HG03521 (cell line): ENCODE data around the gene SV2C.
"Not testable (repeated sequence)": the region's sequence is repeated elsewhere in the genome, so short reads cannot be mapped to it uniquely, and the experiment has no call there.

ENCODE experiments used
- ATAC-seq: cut with Tn5 transposase; IDR thresholded peaks from one replicate; pipeline ENCODE4 v1.9.1; 2021; ENCODE audit warnings: mild to moderate bottlenecking, moderate library complexity; ENCODE audit not compliant: unreplicated experiment

SV2C gene

DNA sequence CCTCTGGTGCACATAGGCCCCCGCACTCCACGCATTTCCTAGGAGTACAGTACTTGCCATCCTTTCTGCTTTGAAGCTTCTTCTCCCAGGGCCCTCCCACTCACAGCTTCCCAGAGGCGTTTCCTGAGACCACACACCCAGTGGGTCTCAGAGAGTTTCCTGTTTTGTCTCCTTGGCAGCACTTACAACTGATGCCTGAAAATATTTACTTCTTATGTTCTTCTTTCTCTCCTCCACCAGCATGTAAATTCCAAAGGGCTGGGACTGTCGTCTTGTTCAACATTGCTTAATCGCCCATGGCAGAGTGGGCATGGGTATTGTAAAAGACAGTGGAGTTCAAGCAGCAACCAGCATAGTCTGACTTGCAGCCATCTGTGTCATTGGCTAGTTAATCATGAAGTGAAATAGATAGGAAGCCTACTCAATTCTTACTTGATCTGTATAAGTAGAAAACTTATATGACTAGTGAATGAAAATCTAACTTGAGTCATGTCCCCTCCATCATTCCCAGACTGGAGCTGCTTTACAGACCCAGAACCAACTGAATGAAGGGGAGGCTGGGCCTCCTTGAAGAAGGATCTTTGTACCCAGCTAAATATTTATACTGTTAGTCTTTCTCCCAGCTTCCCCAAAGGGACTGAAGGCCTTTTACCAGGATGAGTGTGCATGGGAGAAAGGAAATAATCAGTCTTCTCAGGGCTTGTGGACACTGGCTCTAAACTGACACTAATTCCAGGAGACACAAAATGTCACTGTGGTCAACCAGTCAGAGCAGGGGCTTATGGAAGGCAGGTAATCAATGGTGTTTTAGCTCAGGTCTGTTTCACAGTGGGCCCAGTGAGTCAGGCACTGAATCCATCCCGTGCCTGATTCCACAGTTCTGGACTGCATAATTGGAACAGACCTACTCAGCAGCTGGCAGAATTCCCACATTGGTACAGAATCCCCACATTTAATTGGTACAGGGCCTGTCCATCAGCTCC is 116.4 kb downstream of the SV2C start:
- ATAC-seq, result no peak

DNA sequence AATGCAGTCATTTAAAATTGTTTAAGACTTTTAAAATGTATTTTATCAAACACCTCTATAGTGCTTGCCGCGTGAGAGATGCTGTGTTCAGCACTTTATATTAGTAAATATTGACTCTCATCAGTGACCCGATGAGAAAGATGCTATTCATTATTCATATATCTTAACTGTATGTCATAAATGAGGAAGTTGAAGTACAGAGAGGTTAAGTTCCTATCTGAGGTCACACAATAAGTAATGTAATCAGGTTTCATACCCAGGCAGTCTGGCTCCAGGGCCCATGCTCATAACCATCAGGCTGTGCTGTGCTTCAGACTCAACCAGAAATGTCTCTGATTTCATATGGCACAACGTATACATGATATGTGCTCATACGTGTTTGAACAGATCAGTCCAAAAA is 119.0 kb downstream of the SV2C start:
- ATAC-seq, result no peak

DNA sequence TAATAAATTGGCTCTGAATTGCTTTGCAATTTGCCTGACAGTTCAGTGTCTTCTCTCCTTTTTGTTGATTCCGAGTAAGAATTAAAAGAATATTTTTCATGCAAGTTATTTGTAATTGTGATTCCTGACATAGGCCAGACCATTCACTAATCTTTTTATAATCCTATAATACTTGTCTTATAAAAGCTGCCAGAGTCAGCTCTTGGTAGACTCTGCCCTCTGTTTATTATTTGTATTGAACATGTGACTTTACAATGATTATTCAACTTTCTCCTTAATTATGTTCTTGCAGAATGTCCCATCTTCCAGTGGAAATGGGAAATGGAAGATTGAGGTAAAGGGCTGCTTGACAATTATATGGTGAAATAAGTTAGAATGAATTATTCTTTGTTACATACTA is 121.0 kb downstream of the SV2C start:
- no peak for ATAC-seq

DNA sequence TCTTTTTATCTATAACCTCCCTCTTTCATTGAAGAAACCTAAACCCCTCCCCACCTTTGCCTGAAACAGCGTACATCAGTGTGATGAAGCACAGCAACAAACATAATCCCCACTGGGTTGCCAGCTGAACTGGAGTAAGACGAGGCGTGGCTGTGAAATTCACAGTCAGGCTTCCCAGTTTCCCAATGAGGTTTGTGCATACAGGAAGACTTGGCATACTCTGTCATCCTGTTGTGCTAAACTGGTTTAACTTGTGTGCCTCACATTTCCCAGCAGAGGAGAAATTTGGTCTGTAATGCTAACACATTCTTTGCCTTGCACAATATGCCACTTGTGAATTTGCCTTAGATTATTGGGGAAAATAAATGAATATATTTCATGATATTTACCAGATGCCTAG is 121.5 kb downstream of the SV2C start:
- no peak for ATAC-seq

DNA sequence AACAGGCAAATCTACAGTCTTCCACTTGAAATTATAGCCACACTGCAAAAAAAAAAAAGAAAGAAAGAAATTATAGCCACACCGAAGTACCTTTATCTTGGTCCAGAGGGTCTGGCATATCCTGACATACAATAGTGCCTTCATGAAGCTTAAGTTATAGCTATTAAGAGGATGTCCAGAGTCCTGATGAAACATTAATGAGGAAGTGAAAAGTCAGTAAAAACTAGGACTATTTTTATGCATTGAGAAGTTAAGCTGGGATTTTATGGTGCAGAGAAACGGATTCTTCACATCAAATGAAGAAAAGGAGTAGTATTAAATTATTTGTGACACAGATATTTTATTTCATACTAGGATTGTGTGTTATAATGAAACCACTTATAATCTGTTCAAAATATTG is 123.9 kb downstream of the SV2C start:
- ATAC-seq, result no peak

DNA sequence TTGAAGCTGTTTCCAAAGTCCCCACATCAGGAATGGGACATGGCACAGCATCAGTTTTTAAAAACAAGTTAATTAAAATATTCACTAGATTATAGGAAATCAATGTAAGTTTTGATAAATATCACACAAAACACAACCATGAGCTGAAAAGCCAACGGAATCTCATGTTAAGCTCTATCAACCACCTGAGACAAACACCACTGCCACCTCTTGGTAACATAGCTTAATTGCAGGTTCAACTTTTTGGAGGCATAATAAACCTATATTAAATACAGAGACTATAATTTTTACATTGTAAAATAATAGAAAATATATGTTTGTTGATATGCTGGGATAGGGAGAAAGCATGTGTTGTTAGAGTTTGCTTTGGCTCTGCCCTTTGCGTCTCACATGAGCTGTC is 126.1 kb downstream of the SV2C start:
- ATAC-seq, result no peak

DNA sequence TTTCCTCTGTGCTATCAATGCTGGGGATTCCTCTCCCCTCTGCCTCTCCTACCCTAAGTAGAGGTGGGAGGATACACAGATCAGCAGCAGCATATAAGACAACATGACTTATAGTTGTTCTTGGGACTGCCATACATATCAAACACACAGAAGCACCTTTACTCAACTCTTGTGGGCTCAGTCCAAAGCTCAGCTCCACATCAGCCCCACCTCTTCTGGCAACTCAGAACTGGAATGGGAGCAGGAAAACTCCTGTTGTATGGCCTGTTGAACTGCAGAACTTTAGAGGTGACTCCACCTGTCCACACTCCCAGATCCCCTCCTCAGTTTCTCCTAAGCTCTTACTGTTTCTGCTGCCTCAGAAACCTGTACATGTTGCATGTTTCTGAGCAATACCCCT is 127.8 kb downstream of the SV2C start:
- ATAC-seq, result no peak

DNA sequence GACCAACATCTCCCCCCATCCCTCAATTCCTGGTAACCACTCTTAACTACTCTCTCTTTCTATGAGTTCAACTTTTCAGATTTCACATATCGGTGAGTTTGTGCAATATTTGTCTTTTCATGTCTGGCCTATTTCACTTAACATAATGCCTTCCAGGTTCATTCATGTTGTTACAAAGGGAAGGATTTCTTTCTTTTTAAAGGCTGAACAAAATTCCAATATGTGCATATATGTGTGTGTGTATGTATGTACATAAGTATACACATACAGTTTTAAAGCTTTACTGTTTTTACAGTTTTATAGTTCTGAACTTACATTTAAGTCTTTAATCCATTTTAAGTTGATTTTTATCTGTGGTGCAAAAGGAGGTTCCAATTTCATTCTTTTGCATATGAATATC is 130.7 kb downstream of the SV2C start:
- no peak for ATAC-seq

DNA sequence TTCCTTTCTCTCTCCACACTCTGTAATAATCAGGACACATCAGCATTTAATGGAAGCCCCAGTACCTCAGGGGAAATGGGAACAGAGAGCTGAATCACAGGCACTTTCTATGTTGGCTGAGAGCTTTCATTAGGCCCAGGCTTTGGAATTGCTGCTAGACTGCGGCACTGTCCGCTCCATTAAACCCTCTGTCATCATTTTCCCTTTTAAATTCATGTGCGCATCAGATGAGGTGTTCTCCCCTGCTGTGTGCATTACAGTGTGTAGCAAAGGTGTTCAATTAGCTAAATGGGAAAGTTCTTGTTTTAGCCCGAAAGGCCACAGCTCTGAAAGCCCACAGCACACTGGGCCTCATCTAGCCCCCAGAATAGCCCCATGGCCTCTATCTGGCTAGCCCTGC is 133.6 kb downstream of the SV2C start:
- no peak for ATAC-seq

DNA sequence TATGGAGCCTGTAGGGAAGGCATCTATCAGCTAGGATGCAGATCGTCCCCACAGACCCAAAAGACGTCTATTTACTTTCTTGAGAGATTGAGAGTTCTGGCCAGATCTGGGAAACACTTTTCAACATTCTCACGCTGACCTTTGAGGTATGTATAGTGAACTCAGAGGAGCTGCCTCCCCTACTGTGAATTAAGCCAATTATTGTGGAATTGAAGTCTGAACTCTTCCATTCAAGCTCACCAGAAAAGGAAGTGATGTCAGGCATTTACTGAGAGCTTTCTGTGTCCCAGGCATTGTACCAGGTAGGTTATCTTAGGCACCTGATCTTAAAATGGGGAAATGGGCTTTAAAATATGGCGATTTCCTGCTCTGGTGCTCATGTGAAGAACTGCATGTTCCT is 136.5 kb downstream of the SV2C start:
- no peak for ATAC-seq

DNA sequence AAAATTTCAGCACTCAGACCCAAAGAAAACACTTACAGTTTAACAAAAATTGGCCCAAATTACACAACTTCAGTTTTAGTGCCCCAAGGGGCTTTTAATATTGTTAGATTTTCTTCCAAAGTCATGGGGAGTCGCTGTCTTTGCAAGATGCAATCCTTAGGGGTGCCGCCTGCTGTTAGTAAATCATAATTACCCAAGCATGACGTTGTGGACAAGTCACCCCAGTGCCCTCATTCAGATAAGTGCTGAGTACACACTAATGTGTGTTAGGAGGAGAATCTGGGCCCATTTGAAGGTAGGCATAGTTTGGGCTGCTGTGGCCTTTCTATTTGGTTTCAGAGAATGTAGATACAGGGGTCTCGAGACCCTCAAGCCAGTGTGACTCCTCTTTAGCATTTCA is 138.1 kb downstream of the SV2C start:
- ATAC-seq, result no peak

DNA sequence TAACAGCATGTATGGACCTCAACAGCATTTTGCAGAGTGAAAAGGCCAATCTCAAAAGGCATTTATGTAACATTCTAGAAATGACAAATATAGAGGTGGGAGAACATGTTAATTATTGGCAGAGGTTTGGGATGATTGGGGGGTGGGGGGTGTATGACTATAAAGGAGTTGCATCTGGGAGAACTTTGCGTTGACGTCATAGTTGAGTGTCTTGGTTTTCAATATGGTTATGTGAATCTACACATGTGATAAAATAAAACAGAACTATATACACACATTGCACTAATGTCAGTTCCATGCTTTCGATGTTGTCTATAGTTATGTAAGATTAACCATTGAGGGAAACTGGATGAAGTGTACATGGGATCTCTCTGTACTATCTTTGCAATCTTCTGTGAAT is 139.1 kb downstream of the SV2C start:
- ATAC-seq, result no peak

DNA sequence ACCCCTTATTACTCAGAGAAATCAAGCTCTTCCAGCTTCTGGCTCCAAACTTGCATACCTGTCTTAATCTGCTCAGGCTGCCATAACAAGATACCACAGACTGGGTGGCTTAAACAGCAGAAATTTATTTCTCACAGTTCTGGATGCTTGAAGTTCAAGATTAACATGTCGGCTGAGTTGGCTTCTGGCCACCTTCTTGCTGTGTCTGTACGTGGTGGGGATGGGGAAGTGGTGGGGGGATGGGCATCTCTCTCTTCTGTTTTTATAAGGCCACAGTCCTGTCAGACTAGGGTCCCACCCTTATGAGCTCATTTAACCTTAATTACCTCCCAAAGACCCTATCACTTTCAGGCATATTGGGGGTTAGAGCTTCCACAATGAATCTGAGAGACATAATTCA is 140.5 kb downstream of the SV2C start:
- ATAC-seq, result no peak

DNA sequence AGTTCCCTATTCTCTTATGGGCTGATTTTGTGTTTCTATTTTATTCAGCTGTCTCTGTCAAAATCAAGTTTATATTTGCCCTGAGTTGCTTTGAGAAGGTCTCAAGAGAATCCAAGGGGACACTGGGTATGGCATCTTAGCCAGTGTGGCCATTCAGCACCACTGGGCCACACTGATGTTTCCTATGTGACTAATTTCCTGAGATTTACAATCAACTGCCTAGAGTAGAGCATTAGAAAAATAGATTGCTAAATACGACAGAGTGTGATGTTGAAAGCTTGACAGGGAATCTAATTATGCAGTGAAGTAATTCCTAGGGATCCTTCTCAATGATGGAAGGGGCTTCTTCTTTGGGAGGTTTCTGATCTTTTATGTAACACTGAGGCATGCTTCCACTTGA is 141.7 kb downstream of the SV2C start:
- no peak for ATAC-seq

DNA sequence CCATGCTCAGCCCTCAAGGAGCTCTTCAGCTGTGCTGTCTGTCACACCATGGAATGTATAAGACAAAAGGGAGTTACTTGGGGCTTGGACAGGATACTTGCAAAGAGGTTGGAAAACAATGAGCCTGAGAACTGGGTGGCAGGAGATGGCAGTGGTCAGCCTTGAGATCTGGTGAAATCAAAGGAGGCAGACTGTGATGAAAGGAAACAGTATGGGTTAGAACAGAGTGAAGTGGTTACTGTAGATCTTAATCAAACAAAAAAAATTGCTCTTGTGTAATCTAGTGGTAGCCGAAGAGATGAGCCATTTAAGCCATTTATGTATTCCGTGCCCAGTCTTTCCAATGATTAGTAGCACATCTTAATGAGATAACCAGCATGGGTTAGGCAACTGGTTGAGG is 142.2 kb downstream of the SV2C start:
- ATAC-seq, result no peak

DNA sequence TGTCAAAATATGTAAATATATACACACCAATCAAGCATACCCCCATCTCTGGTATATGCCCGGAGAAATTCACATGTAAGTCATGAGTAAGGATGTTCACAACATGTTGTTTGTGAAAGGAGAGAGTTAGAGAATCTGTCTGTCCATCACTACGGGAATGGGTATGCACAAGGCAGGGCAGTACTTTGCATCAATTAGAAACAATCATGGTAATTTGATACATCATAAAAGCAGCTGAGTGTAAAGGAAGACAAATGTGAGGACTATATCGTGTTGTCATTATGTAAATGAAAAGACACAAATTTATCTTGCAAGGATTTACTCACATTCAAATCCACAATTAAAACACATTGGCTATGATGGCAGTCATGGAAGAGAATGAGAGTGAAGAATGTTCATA is 146.7 kb downstream of the SV2C start:
- no peak for ATAC-seq

DNA sequence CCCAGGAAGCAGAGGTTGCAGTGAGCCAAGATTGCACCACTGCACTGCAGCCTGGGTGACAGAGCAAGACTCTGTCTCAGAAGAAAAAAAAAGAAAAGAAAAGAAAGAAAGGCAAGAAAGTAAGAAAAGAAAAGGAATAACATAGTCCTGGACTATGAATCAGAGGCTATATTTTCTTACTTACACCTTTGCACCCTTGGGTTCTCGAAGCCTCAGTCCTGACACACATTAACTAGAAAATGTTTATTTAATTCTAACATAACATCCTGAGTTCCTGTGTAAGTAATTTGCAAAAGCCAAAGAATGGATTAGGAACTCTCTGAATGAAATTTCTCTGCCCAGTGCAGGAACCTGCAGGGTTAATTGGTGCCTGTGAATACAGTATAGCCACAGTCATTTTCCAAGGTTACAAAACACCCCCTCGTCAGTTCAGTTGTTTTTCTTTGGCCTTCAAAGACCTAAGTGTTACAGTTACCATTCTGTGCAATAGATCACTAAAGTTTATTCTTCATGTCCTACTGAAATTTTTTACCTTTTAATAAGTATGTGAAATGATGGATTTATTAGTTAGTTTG is 147.6 kb downstream of the SV2C start:
- ATAC-seq, result no peak

DNA sequence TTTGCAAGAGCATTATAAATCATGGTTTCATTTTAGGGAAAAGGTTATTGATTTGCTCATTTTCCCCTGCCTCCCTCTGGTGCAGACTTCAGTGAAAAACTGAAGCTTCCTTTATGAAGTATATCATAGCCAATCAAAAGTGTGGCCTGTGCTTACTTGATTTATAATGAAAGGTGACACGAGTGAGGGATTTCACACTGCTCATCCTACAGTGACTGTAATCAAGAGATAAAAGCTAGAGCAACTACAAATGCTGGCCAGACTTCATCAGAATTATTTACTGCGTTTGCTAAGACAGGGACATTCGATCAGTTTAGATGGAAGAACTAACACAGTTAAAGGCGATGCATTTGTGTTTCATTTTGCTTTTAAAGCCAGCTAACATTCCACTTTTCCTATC is 151.5 kb downstream of the SV2C start:
- no peak for ATAC-seq

DNA sequence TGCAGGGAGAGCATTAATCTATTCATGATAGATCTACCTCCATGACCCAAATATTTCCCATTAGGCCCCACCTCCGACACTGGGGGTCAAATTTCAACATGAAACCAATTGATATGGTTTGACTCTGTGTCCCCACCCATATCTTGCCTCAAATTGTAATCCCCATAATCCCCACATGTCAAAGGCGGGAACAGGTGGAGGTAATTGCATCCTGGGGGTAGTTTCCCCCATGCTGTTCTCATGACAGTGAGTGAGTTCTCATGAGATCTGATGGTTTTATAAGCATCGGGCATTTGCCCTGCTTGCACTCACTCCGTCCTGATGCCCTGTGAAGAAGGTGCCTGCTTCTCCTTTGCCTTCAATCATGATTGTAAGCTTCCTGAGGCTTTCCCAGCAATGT is 153.5 kb downstream of the SV2C start:
- ATAC-seq, result no peak

DNA sequence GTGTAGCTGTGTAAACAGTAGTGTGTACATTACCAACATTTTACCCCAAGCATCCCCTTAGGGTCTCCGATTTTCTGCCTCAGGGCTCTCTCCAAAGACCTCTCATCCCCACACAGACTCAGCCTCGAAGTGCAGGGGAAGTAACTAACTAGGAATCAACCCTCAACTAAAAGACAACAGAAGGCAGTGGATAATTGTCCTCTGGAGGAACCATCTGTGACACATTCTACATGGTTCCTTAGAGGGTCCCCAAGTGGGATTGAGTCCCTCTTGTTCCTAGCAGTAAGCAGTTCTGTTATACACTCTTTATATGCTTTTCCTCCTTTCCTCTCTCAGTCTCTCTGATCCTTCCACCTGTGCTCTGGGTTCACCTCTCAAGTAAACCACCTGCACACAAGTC is 157.2 kb downstream of the SV2C start:
- ATAC-seq, result no peak

DNA sequence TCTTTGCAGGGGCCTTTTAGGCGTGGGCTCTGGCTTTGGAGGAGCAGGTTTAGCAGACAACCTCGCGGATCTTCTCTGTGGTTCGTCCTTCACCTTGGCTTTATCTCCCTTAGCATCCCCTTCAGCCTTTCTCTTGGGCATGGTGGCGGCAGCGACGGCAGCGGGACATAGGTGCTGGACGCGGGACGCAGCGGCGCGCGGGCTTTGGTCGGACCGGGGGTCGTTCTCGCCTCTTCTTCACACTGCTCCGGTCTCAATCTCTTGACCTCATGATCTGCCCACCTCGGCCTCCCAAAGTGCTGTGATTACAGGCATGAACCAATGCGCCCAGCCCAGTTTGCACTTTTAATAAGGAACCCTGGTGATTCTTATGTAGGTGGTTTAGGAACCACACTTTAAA is 159.0 kb downstream of the SV2C start:
- ATAC-seq, result not testable (repeated sequence)

DNA sequence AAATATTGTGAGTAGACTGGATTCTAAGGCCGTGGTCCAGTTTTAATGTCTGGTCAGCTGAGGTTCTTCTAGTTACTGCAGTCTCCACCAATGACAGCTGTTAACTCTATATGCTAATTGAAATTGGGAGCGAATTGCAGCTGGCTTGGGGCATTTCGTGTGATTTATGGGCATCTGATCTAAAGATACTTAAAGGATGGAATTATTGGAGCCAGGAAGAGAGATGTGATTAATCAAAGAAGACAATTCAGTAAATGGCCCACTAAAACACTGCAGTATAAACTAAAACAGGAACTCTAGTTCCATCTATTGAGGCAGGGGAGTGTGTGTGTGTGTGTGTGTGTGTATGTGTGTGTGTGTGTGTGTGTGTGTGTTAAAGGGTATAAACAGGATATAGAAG is 162.4 kb downstream of the SV2C start:
- no peak for ATAC-seq

DNA sequence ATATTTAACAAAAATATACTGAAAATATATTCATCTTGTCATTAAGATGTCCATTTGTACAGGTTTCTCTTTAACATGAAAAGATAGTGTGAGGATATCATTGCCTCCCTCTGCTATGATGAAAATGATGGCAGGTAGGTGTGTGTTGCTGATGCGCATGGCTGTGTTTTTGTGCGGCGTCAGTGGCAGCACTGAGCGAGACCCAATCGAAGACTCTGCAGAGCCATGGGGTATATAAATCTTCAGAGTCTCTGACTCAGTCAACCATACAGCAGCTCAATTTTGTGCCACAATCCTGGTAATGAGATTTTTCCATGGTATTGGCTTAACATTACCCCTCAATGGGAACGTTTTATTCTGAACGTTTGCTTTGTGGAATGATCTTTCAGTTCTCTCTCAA is 166.4 kb downstream of the SV2C start:
- ATAC-seq, result no peak
